ENCODE results near the gene RIT1. TPM values are rescaled to one million over a fixed set of nuclear protein-coding genes. Genes with fewer than 3 reads are reported as not detected.

Gene RIT1
- total RNA-seq, 2 donors from 2014 or later: 26.0 to 39.2 TPM

DNA sequence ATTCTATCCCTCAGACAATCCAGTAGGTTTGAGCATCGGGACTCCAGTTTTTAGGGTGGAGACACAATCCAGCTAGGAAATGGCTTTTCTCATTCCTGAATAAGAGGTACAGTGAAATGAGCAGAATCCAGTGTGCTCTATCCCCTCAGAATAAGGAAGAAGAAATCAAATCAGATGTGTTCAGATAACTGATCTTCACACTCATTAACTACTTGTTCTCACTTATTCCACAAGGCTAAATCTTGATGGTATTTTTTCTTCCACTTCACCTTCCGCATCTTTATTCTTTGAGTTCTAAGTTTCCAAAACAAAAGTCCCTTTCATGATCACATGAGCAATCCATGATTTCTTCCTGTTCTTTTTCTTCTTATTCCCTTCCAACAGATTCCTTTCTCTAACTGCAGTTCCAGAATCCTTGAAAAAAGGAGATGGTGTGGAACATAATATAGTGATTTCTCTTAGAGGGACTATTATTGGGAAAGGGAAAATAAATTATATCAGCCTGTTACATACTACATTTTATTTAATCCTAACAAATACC lies 50.1 kb downstream of the RIT1 start:
- Histone ChIP-seq H3K9ac (ENCODE audit: extremely low read depth, low read length, poor library complexity, severe bottlenecking) (no peak overlapping the region), H3K27ac (ENCODE audit: low read depth, low read length) (peak overlapping the region; percentile 83), H3K36me3 (ENCODE audit: control insufficient read depth, insufficient read depth, low read length) (no peaks in the 10 kb centered on the region), H3K9me3 (ENCODE audit: control insufficient read depth, low read length) (no peaks in the 10 kb centered on the region), H3K4me1 (ENCODE audit: control insufficient read depth, insufficient read depth, low read length) (no peaks in the 10 kb centered on the region), H3K27me3 (ENCODE audit: control insufficient read depth, insufficient read depth, low read length, poor library complexity, severe bottlenecking) (peaks cover 25% of the 10 kb centered on the region), H3K4me3 (ENCODE audit: low read length) (no peak overlapping the region)
- H3K9me3 Mint-ChIP-seq: no peaks in the 10 kb centered on the region
- DNase-seq: no peak
- H3K4me1 Mint-ChIP-seq: peaks cover 3% of the 10 kb centered on the region
- H3K27ac Mint-ChIP-seq: no peak overlapping the region
- 88 to 92% methylated on average over 2 of the region's 2 CpGs for WGBS, 2 experiments (ENCODE audit: insufficient coverage in 1 of 2, insufficient read length in 1 of 2)
- no peak overlapping the region for H3K4me3 Mint-ChIP-seq
- TF ChIP-seq, protein P1, sequence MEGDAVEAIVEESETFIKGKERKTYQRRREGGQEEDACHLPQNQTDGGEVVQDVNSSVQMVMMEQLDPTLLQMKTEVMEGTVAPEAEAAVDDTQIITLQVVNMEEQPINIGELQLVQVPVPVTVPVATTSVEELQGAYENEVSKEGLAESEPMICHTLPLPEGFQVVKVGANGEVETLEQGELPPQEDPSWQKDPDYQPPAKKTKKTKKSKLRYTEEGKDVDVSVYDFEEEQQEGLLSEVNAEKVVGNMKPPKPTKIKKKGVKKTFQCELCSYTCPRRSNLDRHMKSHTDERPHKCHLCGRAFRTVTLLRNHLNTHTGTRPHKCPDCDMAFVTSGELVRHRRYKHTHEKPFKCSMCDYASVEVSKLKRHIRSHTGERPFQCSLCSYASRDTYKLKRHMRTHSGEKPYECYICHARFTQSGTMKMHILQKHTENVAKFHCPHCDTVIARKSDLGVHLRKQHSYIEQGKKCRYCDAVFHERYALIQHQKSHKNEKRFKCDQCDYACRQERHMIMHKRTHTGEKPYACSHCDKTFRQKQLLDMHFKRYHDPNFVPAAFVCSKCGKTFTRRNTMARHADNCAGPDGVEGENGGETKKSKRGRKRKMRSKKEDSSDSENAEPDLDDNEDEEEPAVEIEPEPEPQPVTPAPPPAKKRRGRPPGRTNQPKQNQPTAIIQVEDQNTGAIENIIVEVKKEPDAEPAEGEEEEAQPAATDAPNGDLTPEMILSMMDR (conservative IDR thresholded peaks at IDR 0.05): no peak
- H3K36me3 Mint-ChIP-seq (ENCODE audit: low read depth): peaks cover 1% of the 10 kb centered on the region
- H3K27me3 Mint-ChIP-seq (ENCODE audit: insufficient read depth): peaks cover 18% of the 10 kb centered on the region

DNA sequence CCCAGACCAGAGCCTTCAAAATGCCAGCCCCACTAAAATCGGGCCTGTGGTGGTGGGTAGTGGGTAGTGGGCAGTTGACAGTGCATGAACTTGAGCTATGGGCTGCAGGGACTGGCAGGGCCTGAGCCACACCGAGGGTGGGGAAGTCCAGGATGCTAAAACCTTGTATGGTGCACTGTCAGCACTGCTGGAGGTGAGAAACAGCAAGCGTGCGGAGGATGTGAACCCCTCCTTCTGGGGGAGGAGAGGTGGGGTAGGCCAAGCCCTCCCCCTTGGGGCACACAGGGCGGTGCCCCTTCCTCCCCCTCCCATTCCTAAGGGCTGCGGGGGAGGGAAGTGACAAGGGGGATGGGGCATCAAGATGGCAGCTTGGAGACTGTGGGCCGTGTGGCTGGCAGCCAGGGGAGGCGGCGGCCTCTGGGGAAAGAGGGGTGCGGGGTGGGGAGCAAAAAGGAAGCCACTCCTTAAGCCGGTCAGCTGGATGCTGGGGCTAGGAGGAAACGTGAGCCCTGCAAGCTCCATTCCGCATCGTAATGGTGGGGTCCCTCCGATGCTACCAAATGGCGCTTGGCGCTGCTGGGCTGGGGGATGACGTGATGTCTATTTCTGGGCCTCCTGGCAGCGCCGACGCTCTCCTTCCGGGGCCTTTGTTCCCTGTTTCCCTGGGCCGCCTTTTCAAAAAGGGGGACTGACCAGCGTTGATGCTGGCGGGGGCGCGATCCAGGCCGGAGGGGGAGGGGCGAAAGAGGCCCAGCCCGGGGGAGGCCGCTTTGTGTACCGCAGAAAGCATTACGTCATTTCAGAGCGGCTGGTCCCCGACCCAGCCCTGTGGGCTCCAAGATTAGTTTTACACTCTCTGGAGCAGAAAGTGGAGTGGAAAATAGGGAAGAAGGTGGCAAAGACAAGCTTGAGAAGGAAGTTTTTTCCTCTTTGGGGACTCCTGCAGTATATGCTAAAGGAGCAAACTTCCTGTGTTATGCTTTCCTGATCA lies 51.0 kb downstream of the RIT1 start:
- Histone ChIP-seq H3K27me3 (ENCODE audit: control insufficient read depth, insufficient read depth, low read length, poor library complexity, severe bottlenecking) (peaks cover 25% of the 10 kb centered on the region), H3K9me3 (ENCODE audit: control insufficient read depth, low read length) (no peaks in the 10 kb centered on the region), H3K4me1 (ENCODE audit: control insufficient read depth, insufficient read depth, low read length) (no peaks in the 10 kb centered on the region), H3K36me3 (ENCODE audit: control insufficient read depth, insufficient read depth, low read length) (peaks cover 4% of the 10 kb centered on the region), H3K9ac (ENCODE audit: extremely low read depth, low read length, poor library complexity, severe bottlenecking) (no peak overlapping the region), H3K27ac (ENCODE audit: low read depth, low read length) (peak overlapping the region; percentile 83), H3K4me3 (ENCODE audit: low read length) (no peak overlapping the region)
- TF ChIP-seq, protein P1 (conservative IDR thresholded peaks at IDR 0.05): no peak
- DNase-seq: no peak
- Mint-ChIP-seq H3K4me3 (no peak overlapping the region), H3K27me3 (ENCODE audit: insufficient read depth) (peaks cover 18% of the 10 kb centered on the region), H3K27ac (no peak overlapping the region), H3K9me3 (no peaks in the 10 kb centered on the region), H3K36me3 (ENCODE audit: low read depth) (peaks cover 5% of the 10 kb centered on the region), H3K4me1 (peaks cover 5% of the 10 kb centered on the region)
- 86 to 88% methylated on average over 18 to 34 of the region's 35 CpGs for WGBS, 2 experiments (ENCODE audit: insufficient coverage in 1 of 2, insufficient read length in 1 of 2)

DNA sequence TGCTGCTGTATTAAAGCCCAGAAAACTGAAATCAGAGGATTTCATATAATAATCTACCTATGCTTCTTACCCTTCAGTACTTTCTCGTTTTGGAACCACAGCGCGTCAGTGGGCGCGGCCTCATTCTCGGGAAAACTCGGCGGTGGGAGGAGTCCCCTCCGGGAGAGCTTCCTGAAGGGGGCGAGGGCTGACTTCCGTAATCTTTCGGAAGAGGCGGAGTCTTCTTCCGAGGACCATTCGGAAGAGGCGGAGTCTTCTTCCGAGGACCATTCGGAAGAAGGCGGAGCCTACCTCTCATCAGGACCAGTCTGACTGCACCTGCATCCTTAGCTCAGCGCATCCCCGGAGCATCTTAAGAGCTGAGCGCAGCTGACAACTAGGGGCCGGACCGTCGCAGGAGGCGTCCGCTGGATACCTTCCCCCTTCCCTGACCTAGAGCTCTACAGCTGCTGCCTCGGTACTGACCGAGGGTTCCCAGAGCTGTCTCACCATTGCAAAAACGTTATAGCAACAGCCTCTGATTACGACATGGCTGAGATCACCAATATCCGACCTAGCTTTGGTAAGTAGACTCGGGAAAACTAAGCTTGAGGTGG lies 51.8 kb downstream of the RIT1 start, which contains the start of gene SYT11:
Gene SYT11 (plus strand): TSS at position 334 of the 596 bp plus-strand sequence. CDS start 195 bp downstream, at position 529.
- peak within 1 kb of the TSS; percentile 19 for H3K9ac ChIP-seq (ENCODE audit: extremely low read depth, low read length, poor library complexity, severe bottlenecking)
- peaks cover 18% of the 10 kb centered on the region for H3K27me3 Mint-ChIP-seq (ENCODE audit: insufficient read depth)
- peak within 1 kb of the TSS; percentile 83 for H3K27ac Mint-ChIP-seq
- H3K4me3 Mint-ChIP-seq: peak within 1 kb of the TSS; percentile 58
- H3K27me3 ChIP-seq (ENCODE audit: control insufficient read depth, insufficient read depth, low read length, poor library complexity, severe bottlenecking): peaks cover 25% of the 10 kb centered on the region
- peak within 1 kb of the TSS; percentile 83 for H3K4me3 ChIP-seq (ENCODE audit: low read length)
- peaks cover 5% of the 10 kb centered on the region for H3K4me1 Mint-ChIP-seq
- peaks cover 8% of the 10 kb centered on the region for H3K36me3 Mint-ChIP-seq (ENCODE audit: low read depth)
- H3K9me3 ChIP-seq (ENCODE audit: control insufficient read depth, low read length): no peaks in the 10 kb centered on the region
- peak within 1 kb of the TSS; percentile 83 for H3K27ac ChIP-seq (ENCODE audit: low read depth, low read length)
- no peaks in the 10 kb centered on the region for H3K9me3 Mint-ChIP-seq
- 10 to 14% methylated on average over 24 to 33 of the region's 33 CpGs for WGBS, 2 experiments (ENCODE audit: insufficient coverage in 1 of 2, insufficient read length in 1 of 2)
- DNase-seq: peak; percentile 98
- TF ChIP-seq, protein P1 (conservative IDR thresholded peaks at IDR 0.05): no peak
- no peaks in the 10 kb centered on the region for H3K4me1 ChIP-seq (ENCODE audit: control insufficient read depth, insufficient read depth, low read length)
- peaks cover 13% of the 10 kb centered on the region for H3K36me3 ChIP-seq (ENCODE audit: control insufficient read depth, insufficient read depth, low read length)
